HepG2 (cell line): Measurements from ENCODE around the gene PTPN2. TPM values are rescaled to one million over a fixed set of nuclear protein-coding genes. Genes with fewer than 3 reads are reported as not detected.
A peak's percentile ranks its signal among the peaks of the same experiment; 100 is the strongest.

ENCODE experiments used
- ISX ChIP-seq: sonication (generic); formaldehyde crosslinking; conservative IDR thresholded peaks from 2 replicates; pipeline ENCODE4 v1.5.0; 2020; ENCODE audit warnings: missing genetic modification reagents
- KLF9 ChIP-seq: IDR thresholded peaks from 2 replicates; pipeline ENCODE4 v1.6.1; 2016; ENCODE audit warnings: low read depth
- MBNL3 ChIP-seq: fragments of 250-450 bp; sonication (Bioruptor Pico); conservative IDR thresholded peaks from 2 replicates; pipeline ENCODE4 v1.8.0; 2022; ENCODE audit warnings: mild to moderate bottlenecking, inconsistent platforms
- RFXAP ChIP-seq: sonication (generic); formaldehyde crosslinking; IDR thresholded peaks from 2 replicates; pipeline ENCODE4 v1.4.0; 2020; ENCODE audit warnings: missing genetic modification reagents, borderline replicate concordance
- RXRA ChIP-seq: sonication (generic); formaldehyde crosslinking; IDR thresholded peaks from 2 replicates; pipeline ENCODE4 v1.5.1; 2020; ENCODE audit warnings: missing genetic modification reagents
- SMAD3 ChIP-seq: sonication (generic); formaldehyde crosslinking; IDR thresholded peaks from 2 replicates; pipeline ENCODE4 v1.4.0; 2020; ENCODE audit warnings: missing genetic modification reagents
- SMC3 ChIP-seq: IDR thresholded peaks from 2 replicates; pipeline ENCODE4 v1.6.1; 2011; ENCODE audit warnings: low read length, improper control_type of control experiment
- ZNF33B ChIP-seq: sonication (generic); formaldehyde crosslinking; IDR thresholded peaks from 2 replicates; pipeline ENCODE4 v1.5.1; 2020; ENCODE audit warnings: mild to moderate bottlenecking, missing genetic modification reagents
- ZNF484 ChIP-seq: sonication (generic); formaldehyde crosslinking; IDR thresholded peaks from 2 replicates; pipeline ENCODE4 v1.5.1; 2020; ENCODE audit warnings: mild to moderate bottlenecking, low read depth, missing genetic modification reagents, borderline replicate concordance
- ZNF569 ChIP-seq: sonication (generic); formaldehyde crosslinking; IDR thresholded peaks from 2 replicates; pipeline ENCODE4 v1.5.0; 2020; ENCODE audit warnings: mild to moderate bottlenecking, missing genetic modification reagents, moderate library complexity, borderline replicate concordance
- ZNF572 ChIP-seq: sonication (generic); formaldehyde crosslinking; IDR thresholded peaks from 2 replicates; pipeline ENCODE4 v1.5.1; 2020; ENCODE audit warnings: mild to moderate bottlenecking, missing genetic modification reagents
- ZNF674 ChIP-seq: sonication (generic); formaldehyde crosslinking; IDR thresholded peaks from 2 replicates; pipeline ENCODE4 v1.5.0; 2020; ENCODE audit warnings: low read depth, mild to moderate bottlenecking, missing genetic modification reagents
- ZNF746 ChIP-seq: sonication (generic); formaldehyde crosslinking; IDR thresholded peaks from 2 replicates; pipeline ENCODE4 v1.8.0; 2022; ENCODE audit warnings: mild to moderate bottlenecking, missing genetic modification reagents
- ZNF761 ChIP-seq: sonication (generic); formaldehyde crosslinking; conservative IDR thresholded peaks from 2 replicates; pipeline ENCODE4 v1.4.0; 2020; ENCODE audit warnings: mild to moderate bottlenecking, missing genetic modification reagents
- ZNF773 ChIP-seq: sonication (generic); formaldehyde crosslinking; IDR thresholded peaks from 2 replicates; pipeline ENCODE4 v1.4.0; 2020; ENCODE audit warnings: missing genetic modification reagents, borderline replicate concordance
- ZSCAN12 ChIP-seq: sonication (generic); formaldehyde crosslinking; IDR thresholded peaks from 2 replicates; pipeline ENCODE4 v1.9.0; 2021; ENCODE audit warnings: mild to moderate bottlenecking, missing genetic modification reagents
- polyA plus RNA-seq, 8 experiments: library from polyadenylated mRNA; depleted of rRNA in 3 of 8; stranded (reverse) in 7 of 8; unstranded in 1 of 8; fragments of >200 nt; fragmentation: Illumina TruSeq in 4 of 8; extraction: Trizol in 4 of 8; gene quantifications; 2 replicates each; pipeline versions ENCODE4 v1.2.1 to v1.2.3, GENCODE V29; 2011 to 2016; ENCODE audit warnings: low read depth in 4 of 8, missing spikeins in 1 of 8, mixed read lengths in 1 of 8; ENCODE audit not compliant: insufficient read depth in 1 of 8
- total RNA-seq, 5 experiments: library from RNA; depleted of rRNA; stranded (reverse); fragments of >200 nt; fragmentation: Illumina TruSeq; extraction: Trizol; gene quantifications; 2 replicates each; pipeline ENCODE4 v1.2.3, GENCODE V29; 2016; ENCODE audit warnings: low read depth in 1 of 5
- TF ChIP-seq, protein P1 (sequence below): sonication (generic); formaldehyde crosslinking; IDR thresholded peaks from 2 replicates; pipeline ENCODE4 v1.5.0; 2020; ENCODE audit warnings: missing genetic modification reagents
- TF ChIP-seq, protein P2 (sequence below): sonication (generic); formaldehyde crosslinking; IDR thresholded peaks from 2 replicates; pipeline ENCODE4 v1.4.0; 2020; ENCODE audit warnings: missing genetic modification reagents
- TF ChIP-seq, protein P3 (sequence below): sonication (generic); formaldehyde crosslinking; IDR thresholded peaks from 2 replicates; pipeline ENCODE4 v1.9.0; 2021; ENCODE audit warnings: missing genetic modification reagents, borderline replicate concordance
- TF ChIP-seq, protein P4 (sequence below): sonication (generic); formaldehyde crosslinking; IDR thresholded peaks from 2 replicates; pipeline ENCODE4 v1.5.1; 2020; ENCODE audit warnings: mild to moderate bottlenecking, missing genetic modification reagents
- TF ChIP-seq, protein P5 (sequence below): IDR thresholded peaks from 2 replicates; pipeline ENCODE4 v1.6.1; 2016; ENCODE audit warnings: mild to moderate bottlenecking, missing biosample characterization, missing genetic modification reagents

Gene PTPN2
- total and polyA plus RNA-seq, 2 of the 13 experiments (the other 11 are each of a cell fraction or from before 2014, with no cell fraction given) = 24.9 to 41.5 TPM

DNA sequence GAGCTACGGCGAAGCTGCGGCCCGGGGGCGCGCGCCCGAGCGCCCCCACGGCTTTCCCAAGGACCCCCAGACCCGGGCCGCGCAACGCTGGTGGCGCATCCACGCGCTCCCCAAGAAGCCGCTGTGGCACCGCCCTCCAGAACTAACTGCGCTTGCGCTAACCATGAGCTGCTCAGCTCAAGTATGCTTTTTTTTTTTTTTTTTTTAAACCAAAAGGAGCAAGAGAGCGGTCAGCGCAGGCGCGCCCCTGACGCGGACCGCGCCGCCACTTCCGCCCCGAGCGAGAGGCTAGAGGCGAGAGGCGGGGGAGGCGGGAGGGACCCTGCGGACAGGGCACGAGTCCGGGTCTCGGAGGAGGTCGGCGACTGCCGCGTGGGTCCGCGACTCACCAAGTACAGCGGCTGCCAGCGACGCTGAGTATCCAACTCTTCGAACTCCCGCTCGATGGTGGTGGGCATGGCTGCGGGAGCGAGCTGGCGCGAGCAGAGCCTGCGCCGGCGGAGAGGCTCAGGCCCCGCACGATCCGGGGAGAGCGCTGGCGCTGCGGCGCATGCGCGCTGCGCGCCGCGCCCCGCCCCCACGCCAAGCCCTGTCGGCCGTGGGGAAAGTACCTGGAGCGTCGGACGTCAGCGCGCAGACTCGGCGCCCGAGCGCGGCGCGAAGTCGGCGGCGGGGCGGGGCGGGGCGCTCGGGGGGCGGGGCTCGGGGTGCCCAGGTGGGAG is at the start of gene PTPN2 (continued):
- TF ChIP-seq, protein P1, sequence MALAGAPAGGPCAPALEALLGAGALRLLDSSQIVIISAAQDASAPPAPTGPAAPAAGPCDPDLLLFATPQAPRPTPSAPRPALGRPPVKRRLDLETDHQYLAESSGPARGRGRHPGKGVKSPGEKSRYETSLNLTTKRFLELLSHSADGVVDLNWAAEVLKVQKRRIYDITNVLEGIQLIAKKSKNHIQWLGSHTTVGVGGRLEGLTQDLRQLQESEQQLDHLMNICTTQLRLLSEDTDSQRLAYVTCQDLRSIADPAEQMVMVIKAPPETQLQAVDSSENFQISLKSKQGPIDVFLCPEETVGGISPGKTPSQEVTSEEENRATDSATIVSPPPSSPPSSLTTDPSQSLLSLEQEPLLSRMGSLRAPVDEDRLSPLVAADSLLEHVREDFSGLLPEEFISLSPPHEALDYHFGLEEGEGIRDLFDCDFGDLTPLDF (CRISPR knock-in tag) = no peak; the same call in 1 of the 2 replicates
- TF ChIP-seq ISX (CRISPR knock-in tag) (0 out of 2 replicates have a peak, but pooled peaks have one; percentile 43), ZNF484 (CRISPR knock-in tag) (no peak), ZNF746 (CRISPR knock-in tag) (no peak), ZNF569 (CRISPR knock-in tag) (no peak), KLF9 (CRISPR knock-in tag) (0 out of 2 replicates have a peak, but pooled peaks have one; percentile 38), SMAD3 (CRISPR knock-in tag) (peak; percentile 78; the same call in 1 of the 2 replicates), ZNF33B (CRISPR knock-in tag) (peak; percentile 72), ZNF773 (CRISPR knock-in tag) (no peak), ZNF572 (CRISPR knock-in tag) (0 out of 2 replicates have a peak, but pooled peaks have one; percentile 38), ZNF674 (CRISPR knock-in tag) (0 out of 2 replicates have a peak, but pooled peaks have one; percentile 33), SMC3 (no peak), MBNL3 (CRISPR knock-in tag) (no peak), ZSCAN12 (CRISPR knock-in tag) (no peak), RXRA (CRISPR knock-in tag) (peak; percentile 76), RFXAP (CRISPR knock-in tag) (0 out of 2 replicates have a peak, but pooled peaks have one; percentile 55), ZNF761 (CRISPR knock-in tag) (peak; percentile 87; the same call in 1 of the 2 replicates)
- TF ChIP-seq, protein P2, sequence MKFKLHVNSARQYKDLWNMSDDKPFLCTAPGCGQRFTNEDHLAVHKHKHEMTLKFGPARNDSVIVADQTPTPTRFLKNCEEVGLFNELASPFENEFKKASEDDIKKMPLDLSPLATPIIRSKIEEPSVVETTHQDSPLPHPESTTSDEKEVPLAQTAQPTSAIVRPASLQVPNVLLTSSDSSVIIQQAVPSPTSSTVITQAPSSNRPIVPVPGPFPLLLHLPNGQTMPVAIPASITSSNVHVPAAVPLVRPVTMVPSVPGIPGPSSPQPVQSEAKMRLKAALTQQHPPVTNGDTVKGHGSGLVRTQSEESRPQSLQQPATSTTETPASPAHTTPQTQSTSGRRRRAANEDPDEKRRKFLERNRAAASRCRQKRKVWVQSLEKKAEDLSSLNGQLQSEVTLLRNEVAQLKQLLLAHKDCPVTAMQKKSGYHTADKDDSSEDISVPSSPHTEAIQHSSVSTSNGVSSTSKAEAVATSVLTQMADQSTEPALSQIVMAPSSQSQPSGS (CRISPR knock-in tag) = peak; percentile 59; the same call in 1 of the 2 replicates
- TF ChIP-seq, protein P3, sequence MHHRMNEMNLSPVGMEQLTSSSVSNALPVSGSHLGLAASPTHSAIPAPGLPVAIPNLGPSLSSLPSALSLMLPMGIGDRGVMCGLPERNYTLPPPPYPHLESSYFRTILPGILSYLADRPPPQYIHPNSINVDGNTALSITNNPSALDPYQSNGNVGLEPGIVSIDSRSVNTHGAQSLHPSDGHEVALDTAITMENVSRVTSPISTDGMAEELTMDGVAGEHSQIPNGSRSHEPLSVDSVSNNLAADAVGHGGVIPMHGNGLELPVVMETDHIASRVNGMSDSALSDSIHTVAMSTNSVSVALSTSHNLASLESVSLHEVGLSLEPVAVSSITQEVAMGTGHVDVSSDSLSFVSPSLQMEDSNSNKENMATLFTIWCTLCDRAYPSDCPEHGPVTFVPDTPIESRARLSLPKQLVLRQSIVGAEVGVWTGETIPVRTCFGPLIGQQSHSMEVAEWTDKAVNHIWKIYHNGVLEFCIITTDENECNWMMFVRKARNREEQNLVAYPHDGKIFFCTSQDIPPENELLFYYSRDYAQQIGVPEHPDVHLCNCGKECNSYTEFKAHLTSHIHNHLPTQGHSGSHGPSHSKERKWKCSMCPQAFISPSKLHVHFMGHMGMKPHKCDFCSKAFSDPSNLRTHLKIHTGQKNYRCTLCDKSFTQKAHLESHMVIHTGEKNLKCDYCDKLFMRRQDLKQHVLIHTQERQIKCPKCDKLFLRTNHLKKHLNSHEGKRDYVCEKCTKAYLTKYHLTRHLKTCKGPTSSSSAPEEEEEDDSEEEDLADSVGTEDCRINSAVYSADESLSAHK (CRISPR knock-in tag) = no peak
- TF ChIP-seq, protein P4, sequence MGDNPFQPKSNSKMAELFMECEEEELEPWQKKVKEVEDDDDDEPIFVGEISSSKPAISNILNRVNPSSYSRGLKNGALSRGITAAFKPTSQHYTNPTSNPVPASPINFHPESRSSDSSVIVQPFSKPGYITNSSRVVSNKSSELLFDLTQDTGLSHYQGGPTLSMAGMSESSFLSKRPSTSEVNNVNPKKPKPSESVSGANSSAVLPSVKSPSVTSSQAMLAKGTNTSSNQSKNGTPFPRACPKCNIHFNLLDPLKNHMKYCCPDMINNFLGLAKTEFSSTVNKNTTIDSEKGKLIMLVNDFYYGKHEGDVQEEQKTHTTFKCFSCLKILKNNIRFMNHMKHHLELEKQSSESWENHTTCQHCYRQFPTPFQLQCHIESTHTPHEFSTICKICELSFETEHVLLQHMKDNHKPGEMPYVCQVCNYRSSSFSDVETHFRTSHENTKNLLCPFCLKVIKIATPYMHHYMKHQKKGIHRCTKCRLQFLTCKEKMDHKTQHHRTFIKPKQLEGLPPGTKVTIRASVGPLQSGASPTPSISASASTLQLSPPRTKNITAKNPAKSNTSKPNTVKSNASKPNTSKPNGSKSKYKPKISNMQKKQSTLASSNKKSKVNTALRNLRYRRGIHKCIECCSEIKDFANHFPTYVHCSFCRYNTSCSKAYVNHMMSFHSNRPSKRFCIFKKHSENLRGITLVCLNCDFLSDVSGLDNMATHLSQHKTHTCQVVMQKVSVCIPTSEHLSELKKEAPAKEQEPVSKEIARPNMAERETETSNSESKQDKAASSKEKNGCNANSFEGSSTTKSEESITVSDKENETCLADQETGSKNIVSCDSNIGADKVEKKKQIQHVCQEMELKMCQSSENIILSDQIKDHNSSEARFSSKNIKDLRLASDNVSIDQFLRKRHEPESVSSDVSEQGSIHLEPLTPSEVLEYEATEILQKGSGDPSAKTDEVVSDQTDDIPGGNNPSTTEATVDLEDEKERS (CRISPR knock-in tag) = peak; percentile 70; the same call in 1 of the 2 replicates
- TF ChIP-seq, protein P5, sequence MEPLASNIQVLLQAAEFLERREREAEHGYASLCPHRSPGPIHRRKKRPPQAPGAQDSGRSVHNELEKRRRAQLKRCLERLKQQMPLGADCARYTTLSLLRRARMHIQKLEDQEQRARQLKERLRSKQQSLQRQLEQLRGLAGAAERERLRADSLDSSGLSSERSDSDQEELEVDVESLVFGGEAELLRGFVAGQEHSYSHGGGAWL (CRISPR knock-in tag) = peak; percentile 74; the same call in 1 of the 2 replicates
